ENCODE measurements around the gene MMP27.

- TF ChIP-seq EZH2 (IDR thresholded peaks at IDR 0.05; ENCODE audit: borderline replicate concordance, low read depth, low read length, severe bottlenecking) (no peak), CTCF (IDR thresholded peaks at IDR 0.05; ENCODE audit: borderline replicate concordance, extremely low read depth, low read length, poor library complexity, severe bottlenecking) (no peak)
Observed at GRCh38 chr11:102669664-102670063, 35.9 kb downstream of the MMP27 start.

Measured in DND-41 (cell line).